GM19239 (cell line): Measurements from ENCODE around the gene SURF6.
"Not testable (repeated sequence)": the region's sequence is repeated elsewhere in the genome, so short reads cannot be mapped to it uniquely, and the experiment has no call there.

Experiments used
- DNase-seq: peaks from one replicate; pipeline ENCODE4 v3.0.0; 2011; ENCODE audit warnings: low spot score; ENCODE audit not compliant: insufficient read length
- FAIRE-seq: peaks from 2 replicates; lab custom pipeline; 2011; peaks lifted over from hg19 to GRCh38; lab: Jason Lieb, UNC

Gene SURF6

DNA sequence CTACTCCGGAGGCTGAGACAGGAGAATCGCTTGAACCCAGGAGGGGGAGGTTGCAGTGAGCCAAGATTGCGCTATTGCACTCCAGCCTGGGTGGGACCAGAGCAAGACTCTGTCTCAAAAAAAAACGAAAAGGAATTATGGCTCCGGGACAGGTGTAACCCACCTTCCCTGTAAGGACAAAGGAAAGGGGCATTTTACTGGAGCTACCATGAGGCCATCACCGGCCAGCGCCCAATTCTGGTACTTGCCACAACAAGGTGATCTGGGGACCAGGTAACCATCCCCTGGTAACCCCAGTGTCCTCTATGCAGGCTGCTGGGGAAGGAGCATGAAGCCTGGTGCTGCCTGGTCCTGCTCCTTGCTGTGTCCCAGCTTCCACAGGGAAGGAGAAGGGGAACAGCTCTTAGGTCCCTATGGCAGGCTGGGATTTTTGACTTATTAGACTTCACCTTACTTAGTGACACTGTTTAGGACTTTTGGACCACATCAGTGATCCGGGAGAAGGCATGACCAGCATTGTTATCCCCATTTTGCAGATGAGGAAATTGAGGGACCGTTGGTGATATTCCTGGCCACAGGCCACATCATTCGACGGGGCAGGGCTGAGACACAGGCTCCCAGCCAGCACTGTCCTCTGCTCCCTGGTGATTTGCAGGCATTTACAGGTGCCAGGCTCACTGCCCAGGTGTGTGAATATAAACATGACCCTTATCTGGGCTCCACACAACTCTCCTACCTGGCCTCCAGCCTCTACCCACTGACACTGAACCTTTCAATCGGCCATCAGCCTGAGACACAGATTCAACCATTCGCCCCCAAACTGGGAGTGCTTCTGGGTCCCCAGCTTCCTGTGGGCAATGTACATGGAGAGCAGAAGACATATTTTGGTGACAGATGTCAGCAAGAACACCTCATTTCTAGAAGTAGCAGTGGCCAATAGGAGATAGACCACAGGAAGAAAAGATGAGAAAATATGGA is 34.4 kb downstream of the SURF6 start:
- DNase-seq (no peak), FAIRE-seq (no peak)

DNA sequence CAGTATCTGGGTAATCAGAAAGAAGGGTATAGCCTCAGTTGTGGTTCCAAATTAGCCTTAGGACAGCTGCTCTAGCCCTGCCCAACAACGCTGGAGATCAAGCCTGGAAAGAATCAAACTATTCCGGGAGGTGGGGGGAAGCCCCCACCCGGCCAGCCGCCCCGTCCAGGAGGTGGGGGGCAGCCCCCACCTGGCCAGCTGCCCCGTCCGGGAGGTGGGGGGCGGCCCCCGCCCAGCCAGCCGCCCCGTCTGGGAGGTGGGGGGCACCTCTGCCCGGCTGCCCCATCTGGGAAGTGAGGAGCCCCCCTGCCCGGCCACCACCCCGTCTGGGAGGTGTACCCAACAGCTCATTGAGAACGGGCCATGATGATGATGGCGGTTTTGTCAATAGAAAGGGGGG is 36.0 kb downstream of the SURF6 start:
- FAIRE-seq, DNase-seq: not testable (repeated sequence)

DNA sequence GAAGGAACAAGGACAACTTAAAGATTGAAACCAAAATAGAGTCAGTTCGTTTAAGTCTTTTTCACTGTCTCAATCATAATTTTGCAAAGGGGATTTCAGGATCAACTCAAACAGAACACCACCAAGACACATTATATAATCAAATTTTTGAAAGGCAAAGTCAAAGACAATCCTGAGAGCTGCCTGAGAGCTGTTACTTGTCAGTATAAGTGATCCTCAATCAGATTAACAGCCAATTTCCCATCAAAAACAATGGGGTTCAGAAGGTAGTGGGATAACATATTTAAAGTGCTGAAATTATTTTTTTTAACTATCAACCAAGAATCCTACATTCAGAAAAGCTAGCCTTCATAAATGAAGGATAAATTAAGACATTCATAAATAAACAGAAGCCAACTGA is 41.7 kb downstream of the SURF6 start:
- no peak for FAIRE-seq

DNA sequence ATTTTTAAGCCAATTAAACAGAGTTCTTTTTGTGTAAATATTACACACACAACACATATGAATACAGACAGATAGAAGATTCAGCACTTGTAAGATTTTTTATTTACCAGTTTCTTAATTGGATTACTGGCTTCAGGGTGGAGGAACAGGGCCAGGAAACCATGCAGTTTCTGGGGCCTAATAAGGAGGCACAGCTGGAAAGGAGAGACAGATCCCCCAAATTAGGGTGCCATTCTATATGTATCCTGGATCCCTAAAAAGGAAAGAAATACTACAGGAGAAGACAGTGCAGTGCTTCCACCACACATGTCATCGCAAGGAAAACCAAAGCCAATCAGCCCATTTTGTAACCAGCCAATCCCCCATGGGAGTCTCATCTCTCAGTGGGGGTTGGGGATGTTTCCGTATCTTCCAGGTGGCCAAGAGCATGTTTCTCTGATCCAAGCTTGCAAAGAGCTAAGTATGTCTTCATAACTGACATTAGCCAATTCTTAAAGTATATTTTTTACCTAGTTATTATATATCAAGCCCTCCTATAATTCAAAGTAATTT is 45.2 kb downstream of the SURF6 start:
- no peak for DNase-seq
- FAIRE-seq, result no peak

More for the DNA sequence above, 41.7 kb downstream of the SURF6 start:
- DNase-seq, result no peak

DNA sequence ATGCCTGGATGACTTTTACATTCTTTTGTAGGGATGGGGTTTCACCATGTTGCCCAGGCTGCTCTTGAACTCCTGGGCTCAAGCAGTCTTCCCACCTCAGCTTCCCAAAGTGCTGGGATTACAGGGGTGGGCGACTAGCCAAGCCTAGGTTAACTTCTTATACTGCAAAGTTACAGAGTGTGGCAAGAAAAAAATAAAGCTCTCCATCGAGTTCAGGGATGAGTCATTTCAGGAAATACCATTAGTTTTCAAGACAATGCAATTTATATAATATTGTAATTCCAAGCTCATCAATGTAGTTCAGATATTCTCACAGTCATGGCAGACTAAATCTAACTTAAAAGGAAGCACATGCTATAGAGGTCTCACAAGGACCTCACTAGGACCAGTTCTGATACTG is 49.5 kb downstream of the SURF6 start:
- FAIRE-seq, result no peak
- no peak for DNase-seq

DNA sequence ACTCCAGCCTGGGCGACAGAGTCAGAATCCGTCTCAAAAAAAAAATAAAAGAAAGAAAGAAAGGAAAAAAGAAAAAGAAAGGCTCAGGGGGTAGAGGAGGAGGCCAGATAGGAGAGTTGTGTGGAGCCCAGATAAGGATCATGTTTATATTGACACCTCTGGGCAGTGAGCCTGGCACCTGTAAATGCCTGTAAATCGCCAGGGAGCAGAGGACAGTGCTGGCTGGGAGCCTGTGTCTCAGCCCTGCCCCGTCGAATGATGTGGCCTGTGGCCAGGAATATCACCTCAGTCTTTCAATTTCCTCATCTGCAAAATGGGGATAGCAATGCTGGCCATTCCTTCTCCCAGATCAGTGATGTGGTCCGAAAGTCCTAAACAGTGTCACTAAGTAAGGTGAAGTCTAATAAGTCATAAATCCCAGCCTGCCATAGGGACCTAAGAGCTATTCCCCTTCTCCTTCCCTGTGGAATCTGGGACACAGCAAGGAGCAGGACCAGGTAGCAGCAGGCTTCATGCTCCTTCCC is 50.7 kb downstream of the SURF6 start:
- FAIRE-seq (no peak), DNase-seq (no peak)

DNA sequence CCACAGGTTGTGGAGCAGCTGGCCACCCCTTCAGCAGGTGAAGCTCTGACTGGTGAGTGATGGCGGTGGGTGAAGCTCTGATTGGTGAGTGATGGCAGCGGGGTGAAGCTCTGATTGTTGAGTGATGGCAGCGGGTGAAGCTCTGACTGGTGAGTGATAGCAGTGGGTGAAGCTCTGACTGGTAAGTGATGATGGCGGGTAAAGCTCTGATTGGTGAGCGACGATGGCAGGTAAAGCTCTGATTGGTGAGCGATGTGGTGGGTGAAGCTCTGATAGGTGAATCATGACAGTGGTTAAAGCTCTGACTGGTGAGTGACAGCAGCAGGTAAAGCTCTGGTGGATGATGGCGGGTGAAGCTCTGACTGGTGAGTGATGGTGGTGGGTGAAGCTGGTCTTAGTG is 51.6 kb downstream of the SURF6 start:
- no peak for FAIRE-seq
- no peak for DNase-seq

DNA sequence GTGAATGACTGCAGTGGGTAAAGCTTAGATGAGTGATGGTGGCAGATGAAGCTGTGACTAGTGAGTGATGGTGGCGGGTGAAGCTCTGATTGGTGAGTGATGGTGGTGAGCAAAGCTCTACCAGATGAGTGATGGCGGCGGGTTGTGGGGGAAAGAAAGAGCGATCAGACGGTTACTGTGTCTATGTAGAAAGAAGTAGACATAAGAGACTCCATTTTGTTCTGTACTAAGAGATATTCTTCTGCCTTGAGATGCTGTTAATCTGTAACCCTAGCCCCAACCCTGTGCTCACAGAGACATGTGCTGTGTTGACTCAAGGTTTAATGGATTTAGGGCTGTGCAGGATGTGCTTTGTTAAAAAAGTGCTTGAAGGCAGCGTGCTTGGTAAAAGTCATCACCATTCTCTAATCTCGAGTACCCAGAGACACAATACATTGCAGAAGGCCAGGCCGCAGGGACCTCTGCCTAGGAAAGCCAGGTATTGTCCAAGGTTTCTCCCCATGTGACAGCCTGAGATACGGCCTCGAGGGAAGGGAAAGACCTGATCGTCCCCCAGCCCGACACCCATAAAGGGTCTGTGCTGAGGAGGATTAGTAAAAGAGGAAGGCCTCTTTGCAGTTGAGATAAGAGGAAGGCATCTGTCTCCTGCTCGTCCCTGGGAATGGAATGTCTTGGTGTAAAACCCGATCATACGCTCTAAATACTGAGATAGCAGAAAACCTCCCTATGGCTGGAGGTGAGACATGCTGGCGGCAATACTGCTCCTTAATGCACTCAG is 52.5 kb downstream of the SURF6 start:
- not testable (repeated sequence) for DNase-seq, FAIRE-seq

DNA sequence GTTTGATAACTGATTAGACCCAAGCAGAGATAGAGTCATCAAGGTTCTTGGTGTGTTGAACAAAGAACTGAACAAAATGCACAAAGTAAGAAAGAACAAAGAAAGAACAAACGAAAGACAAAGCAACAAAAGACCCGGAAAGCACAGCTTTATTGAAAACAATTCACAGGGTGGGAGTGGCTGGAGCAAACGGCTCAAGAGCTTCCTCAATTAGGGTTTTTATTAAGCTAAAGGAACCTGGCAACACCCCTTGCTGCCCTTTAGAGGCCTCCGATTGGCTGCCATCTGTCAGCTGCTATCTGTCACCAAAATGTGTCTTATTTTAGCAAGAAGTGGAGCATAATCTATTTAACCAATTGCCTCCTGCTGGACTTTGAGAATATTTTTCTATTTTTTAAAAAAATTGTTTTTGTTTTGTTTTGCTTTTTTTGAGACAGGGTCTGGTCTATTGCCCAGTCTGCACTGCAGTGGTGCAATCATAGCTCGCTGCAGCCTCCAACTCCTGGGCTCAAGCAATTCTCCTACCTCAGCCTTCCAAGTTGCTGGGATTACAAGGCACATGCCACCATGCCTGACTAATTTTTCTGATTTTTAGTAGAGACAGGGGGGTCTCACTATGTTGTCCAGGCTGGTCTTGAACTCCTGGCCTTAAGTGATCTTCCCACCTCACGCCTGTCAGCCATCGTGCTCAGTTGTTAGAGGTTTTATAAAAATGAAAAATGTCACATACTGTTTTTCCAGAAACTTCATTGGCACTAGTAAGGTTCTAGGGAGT is 53.3 kb downstream of the SURF6 start:
- FAIRE-seq, result no peak
- DNase-seq, result no peak

DNA sequence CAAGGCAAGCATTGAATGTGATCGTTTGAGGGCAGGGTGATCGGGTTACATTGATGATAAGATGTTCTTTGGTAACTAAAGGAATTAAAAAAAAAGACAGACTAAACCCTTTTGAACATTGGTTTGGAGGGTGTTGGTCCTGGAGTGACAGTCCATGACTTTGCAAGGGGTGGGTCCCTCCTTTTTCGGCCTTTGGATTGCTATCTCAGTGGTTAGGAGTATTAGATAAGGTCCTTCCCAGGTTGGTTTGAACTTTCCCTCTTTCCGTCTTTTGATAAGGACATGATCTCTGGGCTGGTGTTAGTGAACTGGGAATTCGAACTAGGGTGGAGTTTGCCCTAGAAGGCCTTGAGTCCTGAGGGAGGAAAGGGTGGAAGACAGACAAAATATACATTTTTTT is 55.6 kb downstream of the SURF6 start:
- FAIRE-seq (no peak), DNase-seq (no peak)
